ENCODE results near the gene C1QL1.

Gene C1QL1

DNA sequence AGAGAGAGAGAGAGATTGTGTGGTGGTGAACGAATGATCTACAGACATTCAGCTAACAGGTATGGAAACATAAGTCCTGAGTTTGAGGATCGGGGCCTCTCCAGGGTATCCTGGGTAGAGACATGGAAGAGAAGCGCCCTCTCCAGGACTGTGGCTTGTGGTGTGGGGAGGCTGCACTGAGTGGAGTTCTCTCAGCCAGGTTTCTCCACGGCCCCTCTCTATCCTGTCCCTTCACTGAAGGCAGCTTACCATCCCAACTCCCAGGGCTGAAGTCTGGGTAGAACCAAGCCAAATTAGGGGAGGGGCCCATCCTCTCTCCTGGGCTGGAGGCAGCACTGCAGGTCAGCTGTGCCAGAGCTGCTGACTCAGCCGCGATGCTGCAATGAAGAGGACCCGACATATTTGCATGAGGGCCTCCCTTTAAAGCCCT lies 6.2 kb downstream of the C1QL1 start:
- TF ChIP-seq CTCF (IDR thresholded peaks at IDR 0.05; ENCODE audit: low read length) (no peak), EZH2 (optimal IDR thresholded peaks at IDR 0.05; ENCODE audit: low read depth, low read length) (no peak), EZH2phosphoT487 (IDR thresholded peaks at IDR 0.05; ENCODE audit: low read length) (no peak)
- Histone ChIP-seq H3K4me3 (ENCODE audit: low read length) (no peak overlapping the region), H3K79me2 (ENCODE audit: low read length) (no peaks in the 10 kb centered on the region), H3F3A (ENCODE audit: insufficient read depth, low read length) (no peaks in the 10 kb centered on the region), H4K20me1 (ENCODE audit: insufficient read depth, low read length) (no peaks in the 10 kb centered on the region), H3K27ac (ENCODE audit: low read length) (no peak overlapping the region), H3K9me3 (replicated peaks; ENCODE audit: insufficient read depth, low read length) (no peaks in the 10 kb centered on the region), H3K4me2 (ENCODE audit: low read depth, low read length) (no peak overlapping the region), H3K27me3 (replicated peaks; ENCODE audit: insufficient read depth, low read length) (peaks cover 63% of the 10 kb centered on the region), H2AFZ (ENCODE audit: low read length) (no peak overlapping the region), H3K36me3 (replicated peaks; ENCODE audit: insufficient read depth, low read length) (no peaks in the 10 kb centered on the region), H3K9me2 (replicated peaks; ENCODE audit: insufficient read depth, low read length) (no peaks in the 10 kb centered on the region), H3K4me1 (ENCODE audit: low read length) (no peaks in the 10 kb centered on the region), H3K9ac (ENCODE audit: low read length) (no peak overlapping the region)
- DNase-seq, result no peak

DNA sequence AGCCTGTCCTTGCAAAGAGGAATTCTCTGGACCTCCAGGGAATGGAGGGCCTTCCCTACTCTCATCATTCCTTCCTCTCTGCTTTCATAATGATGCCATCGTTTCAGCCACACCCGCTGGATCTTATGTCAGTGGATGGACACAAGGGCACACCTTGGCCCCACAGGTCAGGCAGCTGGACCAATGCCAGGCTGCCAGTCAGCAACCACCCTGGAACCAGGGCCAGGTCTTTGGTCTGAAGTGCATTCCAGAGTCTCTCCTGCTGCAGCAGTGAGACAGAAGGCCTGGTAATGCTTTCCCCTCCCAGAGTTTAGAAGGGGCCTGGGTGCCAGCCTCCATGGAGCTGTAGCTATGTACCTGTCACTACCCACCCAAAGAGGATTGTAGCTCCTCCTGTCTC lies 7.4 kb downstream of the C1QL1 start:
- H3K79me2 ChIP-seq (ENCODE audit: low read length), result no peaks in the 10 kb centered on the region
- H2AFZ ChIP-seq (ENCODE audit: low read length), result no peak overlapping the region
- no peaks in the 10 kb centered on the region for H3F3A ChIP-seq (ENCODE audit: insufficient read depth, low read length)
- H3K9me3 ChIP-seq (replicated peaks; ENCODE audit: insufficient read depth, low read length), result no peaks in the 10 kb centered on the region
- TF ChIP-seq CTCF (IDR thresholded peaks at IDR 0.05; ENCODE audit: low read length) (no peak), EZH2 (optimal IDR thresholded peaks at IDR 0.05; ENCODE audit: low read depth, low read length) (no peak), EZH2phosphoT487 (IDR thresholded peaks at IDR 0.05; ENCODE audit: low read length) (no peak)
- H3K4me3 ChIP-seq (ENCODE audit: low read length), result no peak overlapping the region
- DNase-seq, result no peak
- H3K27ac ChIP-seq (ENCODE audit: low read length), result no peak overlapping the region
- no peaks in the 10 kb centered on the region for H3K9me2 ChIP-seq (replicated peaks; ENCODE audit: insufficient read depth, low read length)
- no peak overlapping the region for H3K9ac ChIP-seq (ENCODE audit: low read length)
- no peaks in the 10 kb centered on the region for H3K36me3 ChIP-seq (replicated peaks; ENCODE audit: insufficient read depth, low read length)
- H3K27me3 ChIP-seq (replicated peaks; ENCODE audit: insufficient read depth, low read length), result peaks cover 52% of the 10 kb centered on the region
- H4K20me1 ChIP-seq (ENCODE audit: insufficient read depth, low read length), result no peaks in the 10 kb centered on the region
- no peaks in the 10 kb centered on the region for H3K4me1 ChIP-seq (ENCODE audit: low read length)
- H3K4me2 ChIP-seq (ENCODE audit: low read depth, low read length), result no peak overlapping the region

- H3K4me1 ChIP-seq (ENCODE audit: low read length), result no peaks in the 10 kb centered on the region
- DNase-seq, result no peak
- no peak overlapping the region for H3K4me2 ChIP-seq (ENCODE audit: low read depth, low read length)
- no peak overlapping the region for H2AFZ ChIP-seq (ENCODE audit: low read length)
- peaks cover 46% of the 10 kb centered on the region for H3K27me3 ChIP-seq (replicated peaks; ENCODE audit: insufficient read depth, low read length)
- no peak for TF ChIP-seq EZH2phosphoT487 (IDR thresholded peaks at IDR 0.05; ENCODE audit: low read length)
- no peak for TF ChIP-seq EZH2 (optimal IDR thresholded peaks at IDR 0.05; ENCODE audit: low read depth, low read length)
- TF ChIP-seq CTCF (IDR thresholded peaks at IDR 0.05; ENCODE audit: low read length), result no peak
- no peaks in the 10 kb centered on the region for H3K79me2 ChIP-seq (ENCODE audit: low read length)
- no peaks in the 10 kb centered on the region for H3F3A ChIP-seq (ENCODE audit: insufficient read depth, low read length)
- H3K36me3 ChIP-seq (replicated peaks; ENCODE audit: insufficient read depth, low read length), result no peaks in the 10 kb centered on the region
- no peak overlapping the region for H3K4me3 ChIP-seq (ENCODE audit: low read length)
- H3K9me3 ChIP-seq (replicated peaks; ENCODE audit: insufficient read depth, low read length), result no peaks in the 10 kb centered on the region
- no peaks in the 10 kb centered on the region for H4K20me1 ChIP-seq (ENCODE audit: insufficient read depth, low read length)
- H3K27ac ChIP-seq (ENCODE audit: low read length), result no peak overlapping the region
- H3K9ac ChIP-seq (ENCODE audit: low read length), result no peak overlapping the region
- no peaks in the 10 kb centered on the region for H3K9me2 ChIP-seq (replicated peaks; ENCODE audit: insufficient read depth, low read length)
Observed at GRCh38 chr17:44959821-44960531, 8.1 kb downstream of the C1QL1 start.
